ENCODE data around the gene NGLY1. TPM values are rescaled to one million over a fixed set of nuclear protein-coding genes. Genes with fewer than 3 reads are reported as not detected.

The NGLY1 gene
- total RNA-seq, 1 donor, result 30.4 TPM

DNA sequence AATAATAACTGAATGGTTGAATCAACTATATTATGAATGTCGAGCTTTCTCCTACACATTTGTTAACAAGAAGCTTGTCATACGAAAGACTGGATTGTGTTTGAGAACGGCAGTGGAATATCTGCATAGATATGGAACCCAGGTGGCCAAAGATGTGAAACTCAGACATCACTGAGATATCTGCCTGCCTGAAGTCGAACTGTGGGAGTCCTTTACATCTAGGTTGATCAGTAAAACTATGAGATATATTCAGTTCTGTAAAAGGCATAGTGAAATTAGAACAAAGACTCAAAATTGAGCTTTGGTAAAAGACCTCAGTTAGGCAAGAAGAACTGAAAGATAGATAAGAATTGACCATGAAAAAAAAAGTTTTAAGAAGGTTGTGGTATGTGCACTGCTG lies 77.0 kb downstream of the NGLY1 start:
- no peaks in the 10 kb centered on the region for H4K20me1 ChIP-seq (ENCODE audit: insufficient read depth, low read length)
- H3K4me3 ChIP-seq (ENCODE audit: insufficient read depth, low read length), result no peak overlapping the region
- H3K4me2 ChIP-seq (ENCODE audit: insufficient read depth, low read length), result no peak overlapping the region
- no peaks in the 10 kb centered on the region for H3K4me1 ChIP-seq (ENCODE audit: insufficient read depth, low read length)
- H3K27me3 ChIP-seq (ENCODE audit: insufficient read depth, low read length), result no peaks in the 10 kb centered on the region
- H3K27ac ChIP-seq (ENCODE audit: low read depth, low read length), result no peak overlapping the region
- H2AFZ ChIP-seq (ENCODE audit: low read length), result no peak overlapping the region
- TF ChIP-seq, protein P1, sequence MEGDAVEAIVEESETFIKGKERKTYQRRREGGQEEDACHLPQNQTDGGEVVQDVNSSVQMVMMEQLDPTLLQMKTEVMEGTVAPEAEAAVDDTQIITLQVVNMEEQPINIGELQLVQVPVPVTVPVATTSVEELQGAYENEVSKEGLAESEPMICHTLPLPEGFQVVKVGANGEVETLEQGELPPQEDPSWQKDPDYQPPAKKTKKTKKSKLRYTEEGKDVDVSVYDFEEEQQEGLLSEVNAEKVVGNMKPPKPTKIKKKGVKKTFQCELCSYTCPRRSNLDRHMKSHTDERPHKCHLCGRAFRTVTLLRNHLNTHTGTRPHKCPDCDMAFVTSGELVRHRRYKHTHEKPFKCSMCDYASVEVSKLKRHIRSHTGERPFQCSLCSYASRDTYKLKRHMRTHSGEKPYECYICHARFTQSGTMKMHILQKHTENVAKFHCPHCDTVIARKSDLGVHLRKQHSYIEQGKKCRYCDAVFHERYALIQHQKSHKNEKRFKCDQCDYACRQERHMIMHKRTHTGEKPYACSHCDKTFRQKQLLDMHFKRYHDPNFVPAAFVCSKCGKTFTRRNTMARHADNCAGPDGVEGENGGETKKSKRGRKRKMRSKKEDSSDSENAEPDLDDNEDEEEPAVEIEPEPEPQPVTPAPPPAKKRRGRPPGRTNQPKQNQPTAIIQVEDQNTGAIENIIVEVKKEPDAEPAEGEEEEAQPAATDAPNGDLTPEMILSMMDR (IDR thresholded peaks at IDR 0.05; ENCODE audit: extremely low read depth, low read depth, low read length), result no peak
- no peaks in the 10 kb centered on the region for H3K36me3 ChIP-seq (ENCODE audit: insufficient read depth, low read length)
- H3K79me2 ChIP-seq (ENCODE audit: insufficient read depth, low read length), result no peaks in the 10 kb centered on the region
- no peak for DNase-seq (ENCODE audit: insufficient read length, low spot score, missing footprints)
- H3K9me3 ChIP-seq (ENCODE audit: low read depth, low read length), result no peaks in the 10 kb centered on the region

DNA sequence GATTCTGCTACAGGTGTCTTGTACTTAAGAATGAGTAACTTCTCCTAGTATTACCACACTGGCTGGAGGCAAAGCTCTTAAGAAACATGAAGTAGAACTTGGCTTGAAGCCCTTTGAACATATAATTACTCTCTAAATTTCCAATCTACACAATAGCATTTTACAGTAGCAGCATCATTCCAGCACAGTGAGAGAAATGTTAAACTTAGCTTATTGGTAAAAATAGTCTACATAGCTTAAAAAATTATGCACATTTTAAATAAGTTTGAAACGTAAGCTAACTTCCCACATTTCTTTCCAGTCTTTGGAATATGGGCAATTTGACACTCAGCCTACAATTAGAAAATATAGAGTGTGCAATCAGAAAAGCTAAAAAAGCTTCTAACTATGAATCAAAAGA lies 85.7 kb downstream of the NGLY1 start:
- no peaks in the 10 kb centered on the region for H4K20me1 ChIP-seq (ENCODE audit: insufficient read depth, low read length)
- H3K36me3 ChIP-seq (ENCODE audit: insufficient read depth, low read length), result no peaks in the 10 kb centered on the region
- no peak overlapping the region for H3K4me2 ChIP-seq (ENCODE audit: insufficient read depth, low read length)
- no peaks in the 10 kb centered on the region for H3K9me3 ChIP-seq (ENCODE audit: low read depth, low read length)
- no peaks in the 10 kb centered on the region for H3K79me2 ChIP-seq (ENCODE audit: insufficient read depth, low read length)
- DNase-seq (ENCODE audit: insufficient read length, low spot score, missing footprints), result no peak
- no peak overlapping the region for H2AFZ ChIP-seq (ENCODE audit: low read length)
- H3K4me1 ChIP-seq (ENCODE audit: insufficient read depth, low read length), result no peaks in the 10 kb centered on the region
- H3K27ac ChIP-seq (ENCODE audit: low read depth, low read length), result no peak overlapping the region
- TF ChIP-seq, protein P1 (IDR thresholded peaks at IDR 0.05; ENCODE audit: extremely low read depth, low read depth, low read length), result no peak
- H3K4me3 ChIP-seq (ENCODE audit: insufficient read depth, low read length), result no peak overlapping the region
- no peaks in the 10 kb centered on the region for H3K27me3 ChIP-seq (ENCODE audit: insufficient read depth, low read length)

GRCh38 chr3:25695731-25696420 lies 87.4 kb downstream of the NGLY1 start:
- no peak for DNase-seq (ENCODE audit: insufficient read length, low spot score, missing footprints)
- TF ChIP-seq, protein P1 (IDR thresholded peaks at IDR 0.05; ENCODE audit: extremely low read depth, low read depth, low read length), result no peak
- no peak overlapping the region for H3K4me3 ChIP-seq (ENCODE audit: insufficient read depth, low read length)
- no peak overlapping the region for H2AFZ ChIP-seq (ENCODE audit: low read length)
- no peaks in the 10 kb centered on the region for H3K79me2 ChIP-seq (ENCODE audit: insufficient read depth, low read length)
- no peaks in the 10 kb centered on the region for H3K36me3 ChIP-seq (ENCODE audit: insufficient read depth, low read length)
- no peaks in the 10 kb centered on the region for H3K4me1 ChIP-seq (ENCODE audit: insufficient read depth, low read length)
- H3K27me3 ChIP-seq (ENCODE audit: insufficient read depth, low read length), result no peaks in the 10 kb centered on the region
- no peak overlapping the region for H3K4me2 ChIP-seq (ENCODE audit: insufficient read depth, low read length)
- H3K9me3 ChIP-seq (ENCODE audit: low read depth, low read length), result no peaks in the 10 kb centered on the region
- no peaks in the 10 kb centered on the region for H4K20me1 ChIP-seq (ENCODE audit: insufficient read depth, low read length)
- H3K27ac ChIP-seq (ENCODE audit: low read depth, low read length), result no peak overlapping the region

GRCh38 chr3:25693238-25693637 lies 90.0 kb downstream of the NGLY1 start:
- no peak overlapping the region for H3K4me2 ChIP-seq (ENCODE audit: insufficient read depth, low read length)
- H3K4me1 ChIP-seq (ENCODE audit: insufficient read depth, low read length), result no peaks in the 10 kb centered on the region
- H4K20me1 ChIP-seq (ENCODE audit: insufficient read depth, low read length), result no peaks in the 10 kb centered on the region
- H3K27ac ChIP-seq (ENCODE audit: low read depth, low read length), result no peak overlapping the region
- H3K36me3 ChIP-seq (ENCODE audit: insufficient read depth, low read length), result no peaks in the 10 kb centered on the region
- H3K4me3 ChIP-seq (ENCODE audit: insufficient read depth, low read length), result no peak overlapping the region
- no peaks in the 10 kb centered on the region for H3K9me3 ChIP-seq (ENCODE audit: low read depth, low read length)
- H3K79me2 ChIP-seq (ENCODE audit: insufficient read depth, low read length), result no peaks in the 10 kb centered on the region
- H3K27me3 ChIP-seq (ENCODE audit: insufficient read depth, low read length), result no peaks in the 10 kb centered on the region
- DNase-seq (ENCODE audit: insufficient read length, low spot score, missing footprints), result no peak
- TF ChIP-seq, protein P1 (IDR thresholded peaks at IDR 0.05; ENCODE audit: extremely low read depth, low read depth, low read length), result no peak
- H2AFZ ChIP-seq (ENCODE audit: low read length), result no peak overlapping the region

Data from osteoblast (primary cell).